Neural progenitor cell (in vitro differentiated cells): Measurements from ENCODE around the gene GNAZ.

Experiments
- CTCF ChIP-seq: fragments of 200-600 bp; sonication (generic); IDR thresholded peaks from 2 replicates; pipeline ENCODE4 v1.5.1; 2017; ENCODE audit warnings: antibody characterized with exemption, mild to moderate bottlenecking
- EZH2 ChIP-seq: fragments of 200-600 bp; sonication (generic); IDR thresholded peaks from 2 replicates; pipeline ENCODE4 v1.6.1; 2017; ENCODE audit warnings: antibody characterized with exemption, mild to moderate bottlenecking, moderate library complexity

GRCh38 chr22:23023294-23023693 lies 47.0 kb upstream of the GNAZ start:
- TF ChIP-seq CTCF: no peak
- no peak for TF ChIP-seq EZH2
